ENCODE measurements around the gene PHF12. TPM values are rescaled to one million over a fixed set of nuclear protein-coding genes. Genes with fewer than 3 reads are reported as not detected.

The PHF12 gene
- total and polyA plus RNA-seq, 3 experiments from 2014 or later: 11.6 to 62.1 (median 58.1) TPM

GRCh38 chr17:28925912-28926365 is 25.4 kb downstream of the PHF12 start:
- peaks cover 0 to 4% (median 0%) of the 10 kb centered on the region in 5 donors for H3K9me3 Mint-ChIP-seq
- no peaks in the 10 kb centered on the region for H3K27me3 Mint-ChIP-seq
- peak; percentile 32 to 89 (median 79) for DNase-seq
- Histone ChIP-seq H3K4me1 (ENCODE audit: insufficient read depth, low read length) (peaks cover 57% of the 10 kb centered on the region), H3K9me3 (ENCODE audit: low read length) (no peaks in the 10 kb centered on the region), H3K27me3 (ENCODE audit: insufficient read depth, low read length, poor library complexity, severe bottlenecking) (no peaks in the 10 kb centered on the region), H3K36me3 (ENCODE audit: insufficient read depth, low read length) (peaks cover 27% of the 10 kb centered on the region), H3K27ac (ENCODE audit: low read depth, low read length) (peak overlapping the region; percentile 77), H3K4me3 (ENCODE audit: low read length) (peak overlapping the region; percentile 21)
- H3K27ac Mint-ChIP-seq: peak overlapping the region; percentile 91 to 99 (median 95)
- ChIA-PET POLR2A (interaction anchor here (0.6 to 5.5 kb wide), 8 partner anchors 16 to 206 kb away, joined by 3 to 63 read pairs (median 4); partner anchors contain the start of genes FLOT2, NEK8, PHF12 and RPL23A), CTCF (interaction anchor here (1.1 to 5.7 kb wide), 11 partner anchors 9 to 199 kb away, joined by 3 to 31 read pairs (median 9); partner anchors contain the start of genes DHRS13, PHF12 and TLCD1)
- H3K4me3 Mint-ChIP-seq: peak overlapping the region; percentile 3 to 81 (median 63)
- H3K36me3 Mint-ChIP-seq: peaks cover 12 to 70% (median 26%) of the 10 kb centered on the region in 3 donors
- H3K4me1 Mint-ChIP-seq: peaks cover 64 to 86% (median 70%) of the 10 kb centered on the region in 3 donors

GRCh38 chr17:28920201-28920600 is 31.1 kb downstream of the PHF12 start:
- H3K27me3 ChIP-seq (ENCODE audit: insufficient read depth, low read length, poor library complexity, severe bottlenecking): no peaks in the 10 kb centered on the region
- H3K9me3 ChIP-seq (ENCODE audit: low read length): no peaks in the 10 kb centered on the region
- Mint-ChIP-seq H3K27me3 (no peaks in the 10 kb centered on the region), H3K36me3 (peaks cover 8 to 88% (median 35%) of the 10 kb centered on the region in 3 donors), H3K4me1 (peaks cover 30 to 47% (median 32%) of the 10 kb centered on the region in 3 donors), H3K4me3 (no peak overlapping the region), H3K9me3 (no peaks in the 10 kb centered on the region), H3K27ac (peak overlapping the region in 6 of 8 donors; percentile 13 to 87 (median 65))
- peaks cover 16% of the 10 kb centered on the region for H3K4me1 ChIP-seq (ENCODE audit: insufficient read depth, low read length)
- no peak overlapping the region for H3K4me3 ChIP-seq (ENCODE audit: low read length)
- DNase-seq: no peak
- peaks cover 76% of the 10 kb centered on the region for H3K36me3 ChIP-seq (ENCODE audit: insufficient read depth, low read length)
- ChIA-PET CTCF (interaction anchor here (2.4 to 5.6 kb wide), 3 partner anchors 12 to 193 kb away, joined by 6 to 29 read pairs (median 7); partner anchors contain the start of genes DHRS13 and TLCD1), POLR2A (interaction anchor here (1.2 kb wide), 1 partner anchor 29 kb away, joined by 4 read pairs; no protein-coding TSS in a partner anchor)
- H3K27ac ChIP-seq (ENCODE audit: low read depth, low read length): no peak overlapping the region

- Histone ChIP-seq H3K4me1 (ENCODE audit: insufficient read depth, low read length) (no peaks in the 10 kb centered on the region), H3K27me3 (ENCODE audit: insufficient read depth, low read length, poor library complexity, severe bottlenecking) (no peaks in the 10 kb centered on the region), H3K4me3 (ENCODE audit: low read length) (no peak overlapping the region), H3K36me3 (ENCODE audit: insufficient read depth, low read length) (peaks cover 84% of the 10 kb centered on the region), H3K9me3 (ENCODE audit: low read length) (no peaks in the 10 kb centered on the region), H3K27ac (ENCODE audit: low read depth, low read length) (no peak overlapping the region)
- DNase-seq: no peak
- Mint-ChIP-seq H3K27ac (peak overlapping the region in 5 of 8 donors; percentile 37 to 83 (median 71)), H3K4me3 (no peak overlapping the region), H3K27me3 (no peaks in the 10 kb centered on the region), H3K9me3 (no peaks in the 10 kb centered on the region), H3K36me3 (peaks cover 4 to 89% (median 39%) of the 10 kb centered on the region in 3 donors), H3K4me1 (peaks cover 14 to 28% (median 20%) of the 10 kb centered on the region in 3 donors)
- ChIA-PET POLR2A (no interaction called here), CTCF (interaction anchor here (0.6 to 5.6 kb wide), 7 partner anchors 10 to 845 kb away, joined by 3 to 29 read pairs (median 5); partner anchors contain the start of genes DHRS13, FLOT2, NEK8 and TLCD1)
Measured at GRCh38 chr17:28918295-28918694, 33.0 kb downstream of the PHF12 start.

- no peak for DNase-seq
- Histone ChIP-seq H3K36me3 (ENCODE audit: insufficient read depth, low read length) (peaks cover 89% of the 10 kb centered on the region), H3K9me3 (ENCODE audit: low read length) (no peaks in the 10 kb centered on the region), H3K4me1 (ENCODE audit: insufficient read depth, low read length) (no peaks in the 10 kb centered on the region), H3K4me3 (ENCODE audit: low read length) (no peak overlapping the region), H3K27ac (ENCODE audit: low read depth, low read length) (no peak overlapping the region), H3K27me3 (ENCODE audit: insufficient read depth, low read length, poor library complexity, severe bottlenecking) (no peaks in the 10 kb centered on the region)
- ChIA-PET POLR2A (interaction anchor here (0.6 kb wide), 1 partner anchor 142 kb away, joined by 3 read pairs; no protein-coding TSS in a partner anchor), CTCF (interaction anchor here (0.6 to 5.6 kb wide), 10 partner anchors 9 to 190 kb away, joined by 3 to 29 read pairs (median 4); partner anchors contain the start of genes DHRS13, FLOT2, NEK8 and TLCD1)
- Mint-ChIP-seq H3K36me3 (peaks cover 3 to 92% (median 35%) of the 10 kb centered on the region in 3 donors), H3K27ac (peak overlapping the region in 5 of 8 donors; percentile 40 to 86 (median 70)), H3K4me1 (peaks cover 12 to 21% (median 15%) of the 10 kb centered on the region in 3 donors), H3K9me3 (no peaks in the 10 kb centered on the region), H3K4me3 (no peak overlapping the region), H3K27me3 (no peaks in the 10 kb centered on the region)
Measured at GRCh38 chr17:28917465-28917864, 33.9 kb downstream of the PHF12 start.

- H3K4me1 Mint-ChIP-seq: peaks cover 12 to 21% (median 15%) of the 10 kb centered on the region in 3 donors
- H3K9me3 Mint-ChIP-seq: no peaks in the 10 kb centered on the region
- no peak for DNase-seq
- peaks cover 89% of the 10 kb centered on the region for H3K36me3 ChIP-seq (ENCODE audit: insufficient read depth, low read length)
- CTCF ChIA-PET: interaction anchor here (0.8 to 5.6 kb wide), 16 partner anchors 8 to 190 kb away, joined by 3 to 29 read pairs (median 4); partner anchors contain the start of genes DHRS13, FLOT2, NEK8 and TLCD1
- POLR2A ChIA-PET: interaction anchor here (0.6 kb wide), 1 partner anchor 142 kb away, joined by 3 read pairs; no protein-coding TSS in a partner anchor
- peaks cover 3 to 93% (median 34%) of the 10 kb centered on the region in 3 donors for H3K36me3 Mint-ChIP-seq
- no peaks in the 10 kb centered on the region for H3K4me1 ChIP-seq (ENCODE audit: insufficient read depth, low read length)
- no peak overlapping the region for H3K4me3 Mint-ChIP-seq
- H3K27ac Mint-ChIP-seq: peak overlapping the region in 7 of 8 donors; percentile 2 to 87 (median 75)
- H3K27ac ChIP-seq (ENCODE audit: low read depth, low read length): no peak overlapping the region
- no peaks in the 10 kb centered on the region for H3K27me3 Mint-ChIP-seq
- no peaks in the 10 kb centered on the region for H3K9me3 ChIP-seq (ENCODE audit: low read length)
- no peak overlapping the region for H3K4me3 ChIP-seq (ENCODE audit: low read length)
- H3K27me3 ChIP-seq (ENCODE audit: insufficient read depth, low read length, poor library complexity, severe bottlenecking): no peaks in the 10 kb centered on the region
Measured at GRCh38 chr17:28917029-28917428, 34.3 kb downstream of the PHF12 start.

DNA sequence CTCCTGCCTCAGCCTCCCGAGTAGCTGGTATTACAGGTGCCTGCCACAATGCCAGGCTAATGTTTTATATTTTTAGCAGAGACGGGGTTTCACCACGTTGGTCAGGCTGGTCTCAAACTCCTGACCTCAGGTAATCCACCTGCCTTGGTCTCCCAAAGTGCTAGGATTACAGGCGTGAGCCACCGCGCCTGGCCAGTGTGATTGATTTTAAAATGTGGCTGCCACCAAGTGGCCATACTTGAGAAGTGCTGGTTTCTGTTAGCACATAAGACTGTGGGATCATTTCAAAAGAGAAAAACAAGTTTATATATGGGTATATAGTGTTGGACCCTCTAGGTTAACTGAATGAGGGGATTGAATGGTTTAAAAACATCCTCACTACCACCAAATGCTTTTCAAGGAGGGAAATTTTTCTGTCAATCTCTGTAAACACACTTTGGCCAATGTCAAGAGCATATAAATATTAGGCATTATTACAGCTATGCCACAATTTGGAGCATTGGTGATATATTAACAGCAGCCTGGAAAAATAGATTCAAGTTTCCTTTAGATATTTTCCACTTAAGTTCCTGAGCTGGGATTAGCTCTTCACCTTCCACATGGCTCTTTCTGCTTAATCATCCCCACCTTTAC is 34.9 kb downstream of the PHF12 start:
- Mint-ChIP-seq H3K36me3 (peaks cover 3 to 94% (median 30%) of the 10 kb centered on the region in 3 donors), H3K27me3 (no peaks in the 10 kb centered on the region), H3K4me1 (peaks cover 8 to 16% (median 15%) of the 10 kb centered on the region in 3 donors), H3K9me3 (no peaks in the 10 kb centered on the region), H3K4me3 (no peak overlapping the region), H3K27ac (peak overlapping the region; percentile 11 to 87 (median 72))
- peak in 4 of 5 donors; percentile 20 to 62 (median 38) for DNase-seq
- CTCF ChIA-PET: interaction anchor here (0.6 to 5.6 kb wide), 17 partner anchors 8 to 1952 kb away, joined by 3 to 29 read pairs (median 4); partner anchors contain the start of genes DHRS13, FLOT2, NEK8 and TLCD1
- Histone ChIP-seq H3K9me3 (ENCODE audit: low read length) (no peaks in the 10 kb centered on the region), H3K36me3 (ENCODE audit: insufficient read depth, low read length) (peaks cover 89% of the 10 kb centered on the region), H3K4me3 (ENCODE audit: low read length) (no peak overlapping the region), H3K4me1 (ENCODE audit: insufficient read depth, low read length) (no peaks in the 10 kb centered on the region), H3K27ac (ENCODE audit: low read depth, low read length) (no peak overlapping the region), H3K27me3 (ENCODE audit: insufficient read depth, low read length, poor library complexity, severe bottlenecking) (no peaks in the 10 kb centered on the region)
- POLR2A ChIA-PET: no interaction called here

- POLR2A ChIA-PET: no interaction called here
- Mint-ChIP-seq H3K27me3 (no peaks in the 10 kb centered on the region), H3K4me1 (peaks cover 5 to 15% (median 6%) of the 10 kb centered on the region in 3 donors), H3K27ac (peak overlapping the region in 6 of 8 donors; percentile 18 to 85 (median 48)), H3K36me3 (peaks cover 3 to 96% (median 29%) of the 10 kb centered on the region in 3 donors), H3K4me3 (no peak overlapping the region), H3K9me3 (no peaks in the 10 kb centered on the region)
- DNase-seq: no peak
- CTCF ChIA-PET: interaction anchor here (0.8 to 6.7 kb wide), 4 partner anchors 9 to 149 kb away, joined by 4 to 33 read pairs (median 4); partner anchors contain the start of gene DHRS13
- Histone ChIP-seq H3K27ac (ENCODE audit: low read depth, low read length) (no peak overlapping the region), H3K4me3 (ENCODE audit: low read length) (no peak overlapping the region), H3K36me3 (ENCODE audit: insufficient read depth, low read length) (peaks cover 94% of the 10 kb centered on the region), H3K4me1 (ENCODE audit: insufficient read depth, low read length) (no peaks in the 10 kb centered on the region), H3K9me3 (ENCODE audit: low read length) (no peaks in the 10 kb centered on the region), H3K27me3 (ENCODE audit: insufficient read depth, low read length, poor library complexity, severe bottlenecking) (no peaks in the 10 kb centered on the region)
Measured at GRCh38 chr17:28912938-28913333, 38.4 kb downstream of the PHF12 start.

Data from CD8-positive, alpha-beta memory T cell (primary cell).